HEK293 (cell line): ENCODE results near the gene INO80.

Experiments
- CTCF ChIA-PET: fragments of 350-600 bp; formaldehyde crosslinking; extraction: SDS; loops from one replicate; lab custom pipeline; 2021; ENCODE audit warnings: antibody characterized with exemption; lab: Yijun Ruan, JAX
- POLR2A ChIA-PET: fragments of 300-600 bp; formaldehyde crosslinking; extraction: SDS; loops from one replicate; lab custom pipeline; 2020; ENCODE audit warnings: antibody characterized with exemption, inconsistent platforms; lab: Yijun Ruan, JAX
- H3K27ac ChIP-seq: fragments of 200-500 bp; sonication (Bioruptor generic); 2 replicates; pipeline ENCODE4 v1.5.1; 2014; ENCODE audit warnings: low read depth, low read length, control low read depth, inconsistent platforms; ENCODE audit errors: extremely low read depth
- H3K36me3 ChIP-seq, 2 experiments: fragments of 200-500 bp in 1 of 2; sonication (Bioruptor generic) in 1 of 2; 1 replicate in 1 of 2; 2 replicates in 1 of 2; pipeline ENCODE4 v1.5.1; 2014 to 2017; ENCODE audit warnings: inconsistent platforms in 2 of 2, low read length in 2 of 2; ENCODE audit not compliant: control insufficient read depth in 2 of 2, insufficient read depth in 1 of 2
- H3K4me1 ChIP-seq: fragments of 200-500 bp; sonication (Bioruptor generic); 2 replicates; pipeline ENCODE4 v1.5.1; 2014; ENCODE audit warnings: mild to moderate bottlenecking, low read length, inconsistent platforms; ENCODE audit not compliant: control insufficient read depth, insufficient read depth
- H3K4me3 ChIP-seq: 2 replicates; pipeline ENCODE4 v1.5.1; 2011; ENCODE audit warnings: low read depth, mild to moderate bottlenecking, control low read depth, low read length, moderate library complexity
- H3K9me3 ChIP-seq: fragments of 200-500 bp; sonication (Bioruptor generic); 2 replicates; pipeline ENCODE4 v1.5.1; 2014; ENCODE audit warnings: low read depth, low read length, inconsistent platforms; ENCODE audit not compliant: control insufficient read depth, insufficient read depth
- BCL11A ChIP-seq: fragments of 450-650 bp; formaldehyde crosslinking; IDR thresholded peaks from 2 replicates; pipeline ENCODE4 v1.5.1; 2016; ENCODE audit warnings: low read depth, missing biosample characterization, missing genetic modification characterization
- BCL6B ChIP-seq: fragments of 450-650 bp; formaldehyde crosslinking; IDR thresholded peaks from 2 replicates; pipeline ENCODE4 v1.5.1; 2017; ENCODE audit warnings: missing biosample characterization, missing genetic modification characterization
- HOXD13 ChIP-seq: sonication (generic); formaldehyde crosslinking; IDR thresholded peaks from 2 replicates; pipeline ENCODE4 v1.8.0; 2022; ENCODE audit warnings: missing genetic modification reagents, borderline replicate concordance
- KLF10 ChIP-seq: fragments of 450-650 bp; IDR thresholded peaks from 2 replicates; pipeline ENCODE4 v1.5.1; 2018; ENCODE audit warnings: missing biosample characterization, mild to moderate bottlenecking, missing genetic modification characterization
- PRDM2 ChIP-seq: fragments of 450-650 bp; formaldehyde crosslinking; IDR thresholded peaks from 2 replicates; pipeline ENCODE4 v1.5.1; 2016; ENCODE audit warnings: missing biosample characterization, missing genetic modification characterization, borderline replicate concordance
- PRDM4 ChIP-seq: fragments of 450-650 bp; formaldehyde crosslinking; IDR thresholded peaks from 2 replicates; pipeline ENCODE4 v1.5.1; 2017; ENCODE audit warnings: missing biosample characterization, missing genetic modification characterization
- SP3 ChIP-seq: fragments of 450-650 bp; formaldehyde crosslinking; IDR thresholded peaks from 2 replicates; pipeline ENCODE4 v1.5.1; 2016; ENCODE audit warnings: missing biosample characterization, missing genetic modification characterization
- ZNF18 ChIP-seq: fragments of 450-650 bp; formaldehyde crosslinking; IDR thresholded peaks from 2 replicates; pipeline ENCODE4 v1.5.1; 2016; ENCODE audit warnings: missing biosample characterization, missing genetic modification characterization
- ZNF19 ChIP-seq: fragments of 450-650 bp; formaldehyde crosslinking; IDR thresholded peaks from 2 replicates; pipeline ENCODE4; 2016; ENCODE audit warnings: missing biosample characterization, missing genetic modification characterization, low read depth
- ZNF223 ChIP-seq: fragments of 450-650 bp; formaldehyde crosslinking; IDR thresholded peaks from 2 replicates; pipeline ENCODE4 v1.5.1; 2016; ENCODE audit warnings: missing biosample characterization, missing genetic modification characterization
- ZNF248 ChIP-seq: fragments of 450-650 bp; formaldehyde crosslinking; IDR thresholded peaks from 2 replicates; pipeline ENCODE4 v1.5.1; 2017; ENCODE audit warnings: missing biosample characterization, missing genetic modification characterization
- ZNF518A ChIP-seq: fragments of 450-650 bp; formaldehyde crosslinking; conservative IDR thresholded peaks from 2 replicates; pipeline ENCODE4 v1.5.1; 2016; ENCODE audit warnings: low read depth, missing biosample characterization, missing genetic modification characterization
- ZNF544 ChIP-seq: fragments of 450-650 bp; formaldehyde crosslinking; IDR thresholded peaks from 2 replicates; pipeline ENCODE4 v1.5.0; 2017; ENCODE audit warnings: missing biosample characterization, missing genetic modification characterization
- ZNF548 ChIP-seq: fragments of 450-650 bp; formaldehyde crosslinking; IDR thresholded peaks from 2 replicates; pipeline ENCODE4 v1.5.1; 2016; ENCODE audit warnings: missing biosample characterization, missing genetic modification characterization
- ZNF596 ChIP-seq: fragments of 450-650 bp; IDR thresholded peaks from 2 replicates; pipeline ENCODE4 v1.5.0; 2018; ENCODE audit warnings: missing biosample characterization, mild to moderate bottlenecking, missing genetic modification characterization, moderate library complexity
- ZNF658 ChIP-seq: fragments of 450-650 bp; formaldehyde crosslinking; IDR thresholded peaks from 2 replicates; pipeline ENCODE4; 2016; ENCODE audit warnings: missing biosample characterization, missing genetic modification characterization
- ZNF707 ChIP-seq: fragments of 450-650 bp; formaldehyde crosslinking; IDR thresholded peaks from 2 replicates; pipeline ENCODE4 v1.5.1; 2016; ENCODE audit warnings: missing biosample characterization, missing genetic modification characterization
- ZNF791 ChIP-seq: fragments of 450-650 bp; formaldehyde crosslinking; IDR thresholded peaks from 2 replicates; pipeline ENCODE4 v1.5.1; 2016; ENCODE audit warnings: missing biosample characterization, missing genetic modification characterization
- ZSCAN30 ChIP-seq: fragments of 450-650 bp; IDR thresholded peaks from 2 replicates; pipeline ENCODE4 v1.5.1; 2018; ENCODE audit warnings: missing biosample characterization, mild to moderate bottlenecking, missing genetic modification characterization, moderate library complexity
- ZXDB ChIP-seq: fragments of 450-650 bp; formaldehyde crosslinking; IDR thresholded peaks from 2 replicates; pipeline ENCODE4 v1.5.1; 2016; ENCODE audit warnings: missing biosample characterization, missing genetic modification characterization

Gene INO80

GRCh38 chr15:41102854-41103253 is 13.2 kb downstream of the INO80 start (continued):
- TF ChIP-seq ZNF18 (tag by site-specific recombination) = no peak
- TF ChIP-seq ZNF596 (tag by site-specific recombination) = no peak
- TF ChIP-seq BCL11A = no peak
- TF ChIP-seq KLF10 (tag by site-specific recombination) = no peak
- TF ChIP-seq, all 188 proteins: peak for 0

GRCh38 chr15:41096178-41096577 is 19.9 kb downstream of the INO80 start:
- ChIA-PET CTCF (interaction anchor here (0.5 to 0.8 kb wide), 2 partner anchors 10 to 82 kb away, joined by 4 to 5 read pairs; no protein-coding TSS in a partner anchor), POLR2A (no interaction called here)
- Histone ChIP-seq H3K4me3 (no peak overlapping the region), H3K4me1 (no peaks in the 10 kb centered on the region), H3K27ac (no peak overlapping the region), H3K36me3 (peaks cover 27 to 48% of the 10 kb centered on the region in 2 experiments), H3K9me3 (no peaks in the 10 kb centered on the region)
- TF ChIP-seq ZSCAN30 (no peak), ZNF518A (no peak), ZNF248 (no peak), BCL6B (tag by site-specific recombination) (no peak), ZNF19 (tag by site-specific recombination) (no peak), ZXDB (tag by site-specific recombination) (no peak), ZNF658 (tag by site-specific recombination) (no peak), PRDM2 (tag by site-specific recombination) (no peak), ZNF223 (tag by site-specific recombination) (no peak), ZNF544 (tag by site-specific recombination) (no peak), SP3 (no peak), ZNF791 (tag by site-specific recombination) (no peak), HOXD13 (CRISPR knock-in tag) (no peak), ZNF707 (tag by site-specific recombination) (no peak), ZNF548 (tag by site-specific recombination) (no peak), PRDM4 (no peak)
